HG03095 (cell line): ENCODE measurements around the gene GRID1.

ENCODE experiments used
- ATAC-seq: cut with Tn5 transposase; IDR thresholded peaks from one replicate; pipeline ENCODE4 v1.9.1; 2021; ENCODE audit warnings: moderate library complexity; ENCODE audit not compliant: unreplicated experiment

GRID1 gene

GRCh38 chr10:86218842-86219241, 147.8 kb downstream of the GRID1 start:
- no peak for ATAC-seq

GRCh38 chr10:86218160-86218559, 148.4 kb downstream of the GRID1 start:
- ATAC-seq = no peak

DNA sequence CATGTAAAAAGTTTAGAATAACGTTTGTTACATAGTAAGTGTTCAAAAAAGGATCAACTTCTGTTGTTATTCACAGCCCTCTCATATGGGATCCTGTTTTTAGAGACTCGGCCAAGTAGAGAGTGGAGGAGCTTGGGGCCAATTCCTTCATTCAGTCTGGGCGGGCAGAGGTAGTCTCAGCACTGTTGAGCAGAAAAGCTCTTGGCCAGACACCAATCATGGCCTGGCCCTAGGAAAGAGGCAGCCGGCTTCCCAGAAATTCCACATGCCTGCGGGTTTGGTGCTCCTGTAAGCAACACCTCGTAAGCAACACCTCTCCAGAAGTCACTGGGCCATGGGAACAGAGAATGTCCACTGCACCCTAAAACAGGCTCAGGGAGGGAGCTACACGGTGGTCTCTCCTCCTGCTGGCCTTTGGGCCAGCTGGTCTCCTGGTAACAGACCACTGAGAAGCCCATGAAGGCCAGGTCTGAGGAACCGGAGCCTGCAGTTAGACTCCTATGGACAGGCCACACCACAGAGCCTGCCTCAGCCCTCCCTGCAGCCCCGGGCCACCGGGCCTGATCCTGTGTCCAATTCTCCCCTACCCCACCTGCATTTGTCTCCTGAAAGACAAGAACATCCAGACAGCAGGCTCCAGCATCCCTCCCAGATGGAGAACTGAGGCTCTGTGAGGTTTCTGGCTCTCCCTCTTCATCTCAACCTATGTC, 149.1 kb downstream of the GRID1 start:
- ATAC-seq = no peak

DNA sequence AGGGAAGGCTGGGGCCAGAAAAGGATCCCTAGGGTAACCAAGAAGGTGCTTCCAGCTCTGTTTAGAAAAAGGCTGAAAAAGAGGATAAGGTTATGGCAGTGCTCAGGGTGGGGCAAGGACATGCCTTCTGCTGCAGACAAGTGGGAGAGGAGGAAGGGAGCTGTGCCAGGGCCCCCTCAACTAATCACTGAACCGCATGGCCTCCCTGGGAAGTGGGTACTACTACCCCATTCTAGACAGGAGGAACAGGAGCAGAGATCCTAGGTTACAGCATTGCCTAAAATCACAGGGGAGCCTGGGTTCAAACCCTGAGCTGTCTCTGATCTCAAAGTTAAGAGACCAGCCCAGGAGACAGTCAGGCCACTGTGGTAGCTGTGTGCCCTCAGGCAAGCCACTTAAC, 149.7 kb downstream of the GRID1 start:
- ATAC-seq = no peak

DNA sequence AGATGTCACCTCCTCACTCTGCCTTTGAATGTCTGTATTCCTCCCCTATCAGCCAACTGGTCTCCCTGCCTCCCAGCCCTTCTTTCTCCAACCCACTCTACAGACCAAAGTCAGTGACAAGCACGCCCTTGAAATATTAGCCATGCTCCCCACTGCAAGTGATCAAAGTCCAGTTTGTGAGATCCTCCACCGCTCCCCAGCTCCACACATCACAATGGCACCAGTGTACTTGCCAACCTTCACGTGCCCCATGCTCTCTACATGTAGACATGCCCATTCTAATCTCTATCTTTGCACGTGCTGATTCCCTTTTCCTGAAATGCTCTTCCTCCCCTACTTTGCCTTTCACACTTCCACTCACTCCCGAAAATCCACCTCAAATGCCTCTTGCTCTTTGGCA, 150.9 kb downstream of the GRID1 start:
- ATAC-seq = no peak

DNA sequence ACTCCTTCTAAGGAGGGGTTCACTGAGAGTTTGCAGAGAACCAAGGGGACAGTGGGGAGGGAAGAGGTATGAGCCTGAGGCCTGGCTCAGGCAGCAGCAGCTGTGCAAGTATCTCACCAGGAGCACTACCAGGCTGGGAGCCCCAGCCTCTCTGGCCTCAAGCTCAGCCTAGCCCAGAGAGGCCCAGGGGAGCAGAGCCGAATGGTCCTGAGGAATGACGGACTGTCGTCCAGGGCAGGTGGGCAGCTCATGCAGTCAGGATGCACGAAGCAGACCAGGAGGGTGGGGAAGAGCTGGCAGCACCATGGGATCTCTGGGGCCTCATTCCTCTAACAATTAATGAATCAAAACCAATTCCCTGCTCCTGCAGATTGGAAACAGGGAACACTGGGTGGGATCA, 151.5 kb downstream of the GRID1 start:
- no peak for ATAC-seq

GRCh38 chr10:86213148-86213547, 153.4 kb downstream of the GRID1 start:
- no peak for ATAC-seq

DNA sequence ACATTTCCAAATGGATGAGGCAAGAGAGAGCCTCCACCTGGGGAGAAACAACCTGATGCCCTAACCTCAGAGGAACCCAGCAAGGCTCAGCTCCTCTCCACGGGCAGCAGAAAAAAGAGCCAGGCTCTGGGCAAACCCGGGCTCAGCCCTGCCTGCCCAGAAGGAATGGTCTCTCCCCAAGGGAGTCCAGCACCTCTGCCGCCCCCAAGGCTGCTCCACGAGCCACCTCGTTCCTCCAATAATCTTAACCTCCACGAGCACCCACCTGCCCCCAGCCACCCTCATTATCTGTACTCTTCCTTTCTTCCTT, 154.2 kb downstream of the GRID1 start:
- no peak for ATAC-seq

- ATAC-seq = no peak
Measured at GRCh38 chr10:86211691-86212390, 154.8 kb downstream of the GRID1 start.

GRCh38 chr10:86210416-86210815, 156.2 kb downstream of the GRID1 start:
- ATAC-seq = no peak

DNA sequence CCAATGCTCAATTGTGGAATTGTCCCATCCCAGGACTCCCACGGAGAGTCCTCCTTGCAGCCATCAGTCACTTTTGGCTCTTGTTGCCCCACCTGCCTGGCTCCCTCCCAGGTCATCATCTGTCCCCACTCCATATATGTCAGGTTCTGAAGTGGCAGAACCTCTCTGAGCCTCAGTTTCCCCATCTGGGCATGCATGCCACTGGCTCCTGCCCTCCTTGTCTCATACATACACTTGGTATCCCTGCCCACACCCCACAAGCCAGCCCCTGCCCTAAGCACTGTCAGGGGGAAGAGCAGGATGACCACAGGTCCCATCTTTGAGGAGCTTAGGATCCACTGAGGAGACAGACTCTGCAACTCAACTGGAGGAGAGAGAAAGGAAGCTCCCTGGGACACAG, 156.9 kb downstream of the GRID1 start:
- no peak for ATAC-seq

GRCh38 chr10:86207226-86207625, 159.4 kb downstream of the GRID1 start:
- ATAC-seq = no peak

DNA sequence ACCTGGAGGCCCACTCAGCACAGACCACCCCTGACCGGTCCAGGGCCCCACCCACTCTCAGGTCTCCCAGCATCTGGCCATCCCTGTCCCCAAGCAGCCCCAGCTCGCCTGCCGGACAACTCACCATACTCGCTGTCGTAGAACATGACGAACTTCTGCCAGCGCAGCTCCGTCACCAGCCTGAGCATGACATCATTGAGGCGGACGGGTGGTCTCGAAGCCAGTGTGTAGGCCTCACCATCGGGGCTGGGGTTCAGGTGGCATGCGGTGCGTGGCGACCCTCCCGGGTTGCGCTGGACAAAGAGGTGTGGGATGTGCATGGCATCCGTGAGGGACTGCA, 160.4 kb downstream of the GRID1 start:
- ATAC-seq = no peak

- ATAC-seq = no peak
Measured at GRCh38 chr10:86205306-86206239, 161.0 kb downstream of the GRID1 start.

DNA sequence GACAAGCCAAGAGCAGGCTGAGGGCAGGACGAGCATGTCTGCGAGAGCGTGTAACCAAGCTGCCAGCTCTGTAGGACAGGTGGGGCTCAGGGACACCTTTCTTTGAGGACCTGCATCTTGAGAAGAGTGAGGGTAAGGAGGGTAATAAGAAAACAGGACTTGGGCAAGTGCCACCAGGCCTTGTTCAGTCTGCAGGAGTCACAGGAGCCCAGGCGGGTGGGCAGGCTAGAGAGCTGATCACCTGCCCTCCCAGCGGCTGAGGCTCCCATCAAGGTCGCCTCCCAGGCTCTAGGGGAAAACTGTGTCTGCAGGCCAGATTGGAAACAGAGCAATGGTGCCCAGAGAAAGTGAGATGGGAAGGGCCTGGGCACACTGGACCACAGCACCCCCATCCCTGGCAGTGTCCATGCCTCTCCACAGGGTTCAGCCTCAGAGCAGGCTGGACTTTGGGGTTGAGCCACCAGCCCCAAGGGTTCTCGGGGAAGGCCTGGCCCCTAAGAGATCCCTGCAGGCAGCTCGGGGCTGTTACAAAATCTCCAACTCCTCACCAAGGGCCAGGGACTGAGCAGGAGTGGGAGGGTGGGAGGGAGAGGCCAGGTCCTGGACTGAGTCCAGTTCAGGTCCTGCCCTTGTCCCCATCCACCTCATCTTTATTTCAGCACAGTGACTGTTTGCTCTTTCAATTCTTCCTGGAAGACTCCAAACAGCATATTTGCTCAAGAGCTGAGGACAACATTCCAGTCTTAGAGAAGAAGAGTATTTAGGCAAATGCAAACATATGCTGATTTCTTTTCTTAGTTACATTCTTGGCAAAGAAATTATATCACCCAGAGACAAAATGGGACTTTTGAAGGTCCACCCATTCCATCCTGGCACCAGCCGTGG, 161.9 kb downstream of the GRID1 start:
- no peak for ATAC-seq

DNA sequence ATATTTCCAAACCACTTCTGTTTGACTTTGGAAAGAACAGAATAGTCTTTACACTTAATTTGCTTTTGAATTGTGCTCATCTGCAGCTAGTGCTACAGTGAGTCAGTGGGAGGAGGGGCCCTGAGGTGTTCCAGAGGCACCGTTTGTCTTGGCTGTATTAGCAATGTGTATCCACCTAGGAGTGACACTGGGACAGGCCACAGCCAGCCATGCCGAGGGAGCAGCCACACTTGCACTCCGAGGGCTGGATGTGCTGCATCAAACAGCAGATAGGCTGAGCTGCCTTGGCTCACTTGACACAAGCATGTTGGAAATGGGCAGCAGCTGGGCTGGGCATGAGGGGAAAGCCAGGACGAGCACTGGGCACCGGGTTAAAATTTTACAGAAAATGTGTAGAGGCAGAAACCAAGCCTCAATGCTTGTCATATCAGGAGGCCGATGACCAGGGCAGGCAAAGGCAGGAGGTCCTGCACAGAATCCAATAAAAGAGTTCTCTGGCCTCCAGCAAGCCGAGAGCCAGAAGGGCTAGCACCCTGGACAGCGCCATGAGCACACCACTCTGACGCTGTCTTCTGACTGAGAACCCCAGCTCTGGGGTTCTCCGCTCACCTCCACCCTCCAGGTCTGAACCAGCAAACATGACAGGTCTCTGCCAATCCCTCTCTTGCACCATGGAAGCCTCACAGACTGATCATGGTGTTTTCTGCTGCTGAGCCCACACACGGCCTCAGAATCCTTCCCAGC, 163.3 kb downstream of the GRID1 start:
- no peak for ATAC-seq

DNA sequence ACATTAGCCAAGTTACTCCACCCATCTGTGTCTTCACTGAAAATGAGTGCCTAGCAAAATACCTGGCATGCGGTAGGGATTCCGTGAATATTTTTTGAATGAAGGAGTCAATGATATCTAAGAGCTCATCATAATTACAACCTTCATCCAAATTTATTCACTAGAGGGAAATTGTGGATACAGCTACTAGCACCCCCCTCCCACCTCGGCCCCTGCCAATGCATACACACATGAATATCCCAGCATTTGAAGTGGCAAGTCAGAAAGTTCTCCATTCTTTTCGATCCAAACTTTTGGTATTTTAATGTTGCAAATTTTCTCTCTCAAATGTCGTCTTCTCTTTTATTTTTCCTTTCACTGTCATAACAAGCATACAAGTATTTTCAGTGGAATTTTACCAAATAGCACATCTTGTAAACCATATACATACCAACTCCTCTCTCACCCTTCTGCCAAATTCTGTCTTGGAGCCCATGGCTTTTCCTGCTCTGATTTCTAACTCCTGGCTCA, 164.3 kb downstream of the GRID1 start:
- no peak for ATAC-seq

DNA sequence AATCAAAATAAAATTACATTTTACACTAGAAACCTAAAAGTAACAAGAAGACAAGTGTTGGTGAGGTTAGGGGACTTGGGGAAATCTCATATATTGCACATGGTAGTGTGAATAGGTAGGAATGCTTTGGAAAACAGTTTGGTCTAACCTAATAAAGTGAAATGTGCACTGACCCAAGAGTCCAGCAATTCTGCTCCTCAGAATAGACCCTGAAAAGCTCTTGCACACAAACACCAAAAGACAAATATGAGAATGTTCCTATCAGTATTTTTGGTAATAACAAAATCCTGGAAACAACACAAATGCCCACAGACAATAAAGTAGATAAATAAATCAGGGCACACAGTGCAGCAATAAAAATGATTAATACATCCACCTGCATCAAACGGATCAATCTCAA, 165.7 kb downstream of the GRID1 start:
- ATAC-seq = no peak

DNA sequence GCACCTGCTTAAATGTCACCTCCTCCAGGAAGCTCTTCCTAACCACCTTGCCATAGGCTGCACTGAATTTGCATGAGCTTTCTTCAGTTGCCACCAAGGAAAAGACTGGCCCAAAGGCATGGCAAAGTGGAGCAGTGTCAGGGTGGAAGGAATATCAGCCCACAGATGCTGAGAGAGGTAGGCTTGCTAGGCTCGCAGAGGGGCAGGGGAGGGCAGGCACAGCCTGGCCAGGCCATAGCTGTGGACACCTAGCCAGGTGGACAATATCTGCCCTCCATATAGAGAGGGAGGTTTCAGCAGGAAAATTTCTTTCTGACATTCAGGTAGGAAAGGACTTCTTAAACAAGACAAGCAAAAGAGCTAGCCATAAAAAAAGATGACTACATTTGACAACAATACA, 166.3 kb downstream of the GRID1 start:
- ATAC-seq = no peak

- no peak for ATAC-seq
Measured at GRCh38 chr10:86199041-86199440, 167.6 kb downstream of the GRID1 start.
